ENCODE results near the gene NAA38.
"Not testable (repeated sequence)": the region's sequence is repeated elsewhere in the genome, so short reads cannot be mapped to it uniquely, and the experiment has no call there.

Gene NAA38

DNA sequence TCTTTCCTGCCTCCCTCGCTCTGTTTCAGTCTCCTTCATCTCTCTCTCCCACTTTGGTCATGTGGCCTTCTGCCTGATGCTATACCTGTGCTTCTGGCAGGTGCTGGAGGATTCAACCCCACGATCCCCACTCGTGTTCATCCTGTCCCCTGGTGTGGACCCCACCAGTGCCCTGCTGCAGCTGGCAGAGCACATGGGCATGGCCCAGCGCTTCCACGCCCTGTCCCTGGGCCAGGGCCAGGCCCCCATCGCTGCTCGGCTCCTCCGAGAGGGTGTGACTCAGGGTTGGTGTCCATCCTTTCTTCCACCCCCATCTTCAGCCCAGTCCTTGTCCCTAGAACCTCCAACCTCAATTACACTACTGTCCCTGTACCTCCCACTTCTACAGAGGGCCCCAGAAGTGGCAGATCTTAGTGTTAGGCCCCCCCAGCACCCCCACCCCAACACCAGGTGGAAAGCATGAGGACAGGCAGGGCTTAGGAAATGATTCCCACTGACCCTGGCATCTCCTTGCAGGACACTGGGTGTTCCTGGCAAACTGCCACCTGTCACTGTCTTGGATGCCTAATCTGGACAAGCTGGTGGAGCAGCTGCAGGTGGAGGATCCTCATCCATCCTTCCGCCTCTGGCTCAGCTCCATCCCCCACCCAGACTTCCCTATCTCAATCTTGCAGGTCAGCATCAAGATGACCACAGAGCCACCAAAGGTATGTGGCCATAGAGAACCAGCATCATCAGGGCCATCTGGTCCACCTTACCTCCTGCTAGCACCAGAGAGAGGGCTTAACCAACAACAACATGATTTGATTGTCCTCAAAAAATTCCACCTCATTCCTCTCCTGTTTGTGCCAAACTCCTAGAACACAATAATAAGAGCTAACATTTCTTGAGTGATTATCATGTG is 33.1 kb downstream of the NAA38 start:
- DNase-seq (ENCODE audit: low read depth): no peak

DNA sequence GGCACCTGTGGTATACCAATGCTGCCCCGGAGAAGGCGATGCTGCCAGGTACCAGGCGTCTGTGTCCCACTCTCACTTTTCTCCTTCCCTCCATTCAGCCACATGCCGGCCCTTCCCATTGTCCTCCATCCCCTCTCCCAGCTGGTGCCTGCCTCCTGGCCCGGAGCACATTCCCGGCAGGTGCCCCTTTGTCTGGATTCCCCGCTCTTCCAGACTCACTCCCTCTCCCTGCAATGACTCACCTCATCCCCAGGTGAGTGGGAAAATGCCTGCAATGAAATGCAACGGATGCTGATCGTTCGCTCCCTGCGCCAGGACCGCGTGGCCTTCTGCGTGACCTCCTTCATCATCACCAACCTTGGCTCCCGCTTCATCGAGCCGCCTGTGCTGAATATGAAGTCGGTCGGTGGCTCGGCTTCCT is 33.8 kb downstream of the NAA38 start:
- no peak for DNase-seq (ENCODE audit: low read depth)

DNA sequence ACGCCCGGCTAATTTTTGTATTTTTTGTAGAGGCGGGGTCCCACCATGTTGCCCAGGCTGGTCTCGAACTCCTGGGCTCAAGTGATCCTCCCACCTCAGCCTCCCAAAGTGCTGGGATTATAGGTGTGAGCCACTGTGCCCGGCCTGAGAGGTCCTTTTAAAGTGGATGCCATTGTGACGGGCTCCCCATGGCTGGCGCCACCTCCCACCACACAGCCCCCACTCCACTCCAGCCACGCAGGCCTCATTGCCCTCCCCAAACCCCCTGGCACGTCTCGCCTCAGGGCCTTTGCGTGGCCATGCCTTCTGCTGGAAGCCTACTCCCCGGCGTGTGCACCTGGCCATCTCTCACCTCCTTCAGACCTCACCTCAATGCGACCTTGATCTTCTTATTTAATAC is 35.2 kb downstream of the NAA38 start:
- DNase-seq (ENCODE audit: low read depth): no peak

DNA sequence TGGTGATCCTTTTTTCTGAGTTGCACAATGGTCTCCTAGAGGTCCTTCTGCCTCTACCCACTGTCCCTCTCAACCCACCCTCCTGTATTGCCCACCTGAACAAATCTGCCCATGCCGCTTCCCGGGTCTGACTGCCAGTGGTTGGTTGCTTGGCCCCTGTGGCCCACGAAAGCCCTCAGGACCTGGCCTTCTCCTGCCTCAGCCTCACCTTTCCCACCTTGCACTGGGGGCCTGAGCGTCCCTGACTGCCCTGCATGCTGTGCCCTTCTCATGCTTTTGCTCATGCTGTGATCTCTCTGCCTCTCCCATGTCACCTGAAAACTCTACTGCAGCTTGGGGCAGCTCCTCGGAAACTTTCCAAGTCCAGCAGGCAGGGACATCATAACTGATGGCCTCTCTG is 37.1 kb downstream of the NAA38 start:
- no peak for DNase-seq (ENCODE audit: low read depth)

DNA sequence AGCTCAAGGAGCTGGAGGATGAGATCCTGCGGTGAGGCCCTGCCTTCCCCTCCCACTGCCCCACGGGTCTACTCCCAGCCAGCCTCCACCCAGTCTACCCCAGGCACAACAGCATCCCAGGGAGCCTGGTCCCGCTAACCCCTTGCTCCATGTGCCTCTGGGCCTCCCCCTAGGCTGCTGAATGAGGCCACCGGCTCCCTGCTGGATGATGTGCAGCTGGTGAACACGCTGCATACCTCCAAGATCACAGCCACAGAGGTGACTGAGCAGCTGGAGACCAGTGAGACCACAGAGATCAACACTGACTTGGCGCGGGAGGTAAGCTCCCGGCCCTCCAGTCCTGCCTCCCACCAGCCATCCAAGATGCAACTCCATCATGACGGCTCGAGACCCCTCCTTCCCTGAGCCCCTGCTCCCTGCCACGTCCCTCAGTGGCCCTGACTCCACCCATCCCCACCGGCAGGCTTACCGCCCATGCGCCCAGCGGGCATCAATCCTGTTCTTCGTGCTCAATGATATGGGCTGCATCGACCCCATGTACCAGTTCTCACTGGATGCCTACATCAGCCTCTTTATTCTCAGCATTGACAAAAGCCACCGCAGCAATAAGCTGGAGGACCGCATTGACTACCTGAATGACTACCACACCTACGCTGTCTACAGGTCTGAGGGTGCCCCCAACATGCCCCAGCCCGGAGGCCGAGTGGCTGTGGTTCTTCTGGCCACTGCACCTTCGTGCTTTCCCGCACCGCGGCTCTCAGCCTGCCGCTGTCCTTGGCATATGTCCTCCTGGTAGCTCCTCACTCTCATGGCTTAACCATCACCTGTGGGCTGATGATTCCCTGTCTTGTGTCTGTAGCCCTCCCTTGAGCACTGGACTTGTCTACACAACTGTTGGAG is 38.4 kb downstream of the NAA38 start:
- DNase-seq (ENCODE audit: low read depth): no peak

DNA sequence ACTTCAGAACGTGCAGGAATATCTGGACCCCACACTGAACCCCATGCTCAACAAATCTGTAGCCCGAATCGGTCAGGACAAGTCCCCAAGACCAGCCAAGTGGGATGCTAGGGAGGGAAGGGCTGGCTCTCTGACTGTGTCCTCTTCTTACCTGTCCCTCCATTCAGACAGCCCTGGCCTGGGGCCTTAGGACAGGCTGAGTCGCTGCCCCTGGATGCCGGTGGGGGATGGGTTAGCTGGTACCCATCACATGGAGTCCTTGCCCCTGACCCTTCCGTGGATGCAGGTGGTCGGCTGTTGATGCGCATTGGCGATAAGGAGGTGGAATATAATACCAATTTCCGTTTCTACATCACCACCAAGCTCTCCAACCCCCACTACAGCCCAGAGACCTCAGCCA is 39.3 kb downstream of the NAA38 start:
- no peak for DNase-seq (ENCODE audit: low read depth)

DNA sequence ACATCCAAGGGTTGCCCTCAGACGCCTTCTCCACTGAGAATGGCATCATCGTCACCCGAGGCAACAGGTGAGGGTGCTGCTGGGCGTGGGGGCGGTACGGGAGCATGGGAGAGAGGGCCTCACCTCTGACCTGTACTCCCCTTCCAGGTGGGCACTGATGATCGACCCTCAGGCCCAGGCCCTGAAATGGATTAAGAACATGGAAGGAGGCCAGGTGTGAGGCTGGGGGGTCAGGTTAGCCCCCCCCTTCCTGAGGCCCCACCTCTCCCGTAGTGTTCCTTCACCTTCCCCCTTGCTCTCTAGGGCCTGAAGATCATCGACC is 39.8 kb downstream of the NAA38 start:
- no peak for DNase-seq (ENCODE audit: low read depth)

DNA sequence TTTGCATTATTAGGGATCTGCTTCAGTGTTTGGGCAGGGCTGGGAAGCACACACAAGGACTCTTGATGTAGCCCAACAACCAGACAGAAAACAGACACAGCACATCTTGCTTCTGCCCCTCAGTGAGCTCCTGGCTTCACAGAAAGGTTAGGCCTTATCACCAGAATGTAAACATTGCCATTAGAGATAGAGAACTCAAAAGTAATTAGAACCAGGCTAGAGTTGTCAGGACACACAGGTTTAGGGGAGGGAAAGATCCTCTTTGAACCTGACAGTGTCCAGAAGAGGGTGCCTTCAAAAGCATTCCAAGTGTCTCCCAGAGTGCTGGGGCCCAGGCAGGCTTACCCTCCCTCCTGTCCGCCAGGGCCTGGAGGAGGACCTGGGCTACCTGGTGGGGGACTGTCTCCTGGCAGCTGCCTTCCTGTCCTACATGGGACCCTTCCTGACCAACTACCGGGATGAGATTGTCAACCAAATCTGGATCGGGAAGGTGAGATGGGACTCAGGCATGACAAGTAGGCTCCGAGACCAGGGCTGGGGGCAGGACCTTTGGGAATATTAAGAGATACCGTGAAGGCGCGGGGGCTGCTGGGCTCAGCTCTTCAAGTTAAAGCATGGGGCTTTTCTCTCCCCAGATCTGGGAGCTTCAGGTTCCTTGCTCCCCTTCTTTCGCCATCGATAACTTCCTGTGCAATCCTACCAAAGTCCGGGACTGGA is 40.3 kb downstream of the NAA38 start:
- DNase-seq (ENCODE audit: low read depth): no peak

DNA sequence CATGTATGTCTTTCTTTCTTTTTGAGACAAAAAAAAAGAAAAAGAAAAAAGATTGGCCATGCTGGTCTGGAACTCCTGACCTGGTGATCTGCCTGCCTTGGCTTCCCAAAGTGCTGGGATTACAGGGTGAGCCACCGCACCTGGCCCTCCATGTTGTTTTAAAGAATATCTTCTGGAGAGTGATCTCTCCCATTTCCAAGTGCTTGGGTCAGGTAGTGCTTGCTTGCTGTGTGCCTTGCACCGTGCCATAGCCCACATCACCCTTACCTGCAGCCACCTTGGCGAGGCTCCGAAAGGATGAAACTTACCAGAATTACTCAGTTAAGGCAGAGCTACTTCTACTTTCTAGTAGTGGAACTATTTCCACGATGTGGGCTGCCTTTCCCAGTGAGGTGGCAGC is 42.4 kb downstream of the NAA38 start:
- DNase-seq (ENCODE audit: low read depth): no peak

DNA sequence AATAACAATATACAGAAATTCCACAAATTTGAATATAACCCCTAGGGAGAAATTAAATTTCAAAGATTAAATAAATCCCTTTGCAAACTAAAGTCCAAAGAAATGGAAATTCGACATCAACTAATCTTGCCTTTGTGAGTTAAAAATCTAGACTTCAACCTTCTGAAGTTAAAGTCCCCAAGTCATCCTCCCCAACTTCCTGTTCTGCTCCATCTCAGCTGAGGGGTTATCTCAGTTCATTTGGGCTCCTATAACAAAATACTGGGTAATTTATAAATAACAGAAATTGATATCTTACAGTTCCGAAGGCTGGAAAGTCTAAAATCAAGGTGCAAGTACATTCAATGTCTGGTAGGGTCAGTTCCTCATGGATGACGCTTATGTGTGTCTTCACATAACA is 46.1 kb downstream of the NAA38 start:
- DNase-seq (ENCODE audit: low read depth): no peak

DNA sequence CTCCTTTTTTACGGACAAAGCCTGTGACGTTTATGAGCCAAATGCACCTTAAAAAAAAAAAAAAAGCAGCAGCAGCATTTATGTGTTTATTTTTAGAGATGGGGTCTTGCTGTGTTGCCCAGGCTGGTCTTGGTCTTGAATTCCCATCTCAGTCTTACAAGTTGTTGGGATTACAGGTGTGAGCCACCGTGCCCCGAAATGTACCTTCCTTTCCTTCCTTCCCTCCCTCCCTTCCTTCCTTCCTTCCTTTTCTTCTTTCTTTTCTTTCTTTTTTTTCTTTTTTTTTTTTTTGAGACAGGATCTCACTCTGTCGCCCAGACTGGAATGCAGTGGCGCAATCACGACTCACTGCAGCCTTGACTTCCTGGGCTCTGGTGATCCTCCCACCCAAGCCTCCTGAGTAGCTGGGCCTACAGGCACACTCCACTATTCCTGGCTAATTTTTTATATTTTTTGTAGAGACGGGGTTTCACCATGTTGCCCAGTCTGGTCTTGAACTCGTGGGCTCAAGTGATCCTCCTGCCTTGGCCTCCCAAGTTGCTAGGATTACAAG is 47.5 kb downstream of the NAA38 start:
- not testable (repeated sequence) for DNase-seq (ENCODE audit: low read depth)

DNA sequence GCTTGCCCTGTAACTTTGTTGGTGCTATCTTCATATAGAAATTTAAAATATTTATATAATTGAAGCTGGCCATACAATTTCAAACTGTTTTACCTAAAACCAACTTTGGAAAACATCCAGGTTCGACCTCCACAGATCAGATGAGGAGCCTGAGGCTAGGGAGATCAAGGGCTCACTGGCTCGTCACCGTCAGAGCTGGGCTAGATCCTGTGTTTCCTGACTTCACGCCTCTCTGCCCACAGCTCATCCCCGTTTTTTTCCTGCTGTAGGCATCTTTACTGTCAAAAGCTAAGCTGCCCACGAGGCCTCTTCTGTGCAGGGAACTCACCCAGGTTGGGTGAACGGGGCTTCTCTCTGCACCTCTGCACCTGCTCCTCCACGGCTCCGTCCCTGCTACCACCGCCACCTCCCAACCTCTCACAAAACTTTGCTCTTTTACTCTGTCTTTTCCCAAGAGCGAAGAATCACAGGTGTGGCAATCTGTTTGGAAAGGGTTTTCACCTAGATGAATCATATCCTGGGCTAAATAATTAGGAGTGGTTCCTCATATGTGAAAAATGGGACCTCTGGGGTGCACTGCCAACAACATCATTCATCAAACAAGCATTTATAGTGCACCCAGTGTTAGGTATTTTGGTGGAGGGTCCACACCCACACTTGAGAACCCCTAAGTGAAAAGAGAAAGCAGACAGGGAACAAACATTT is 48.1 kb downstream of the NAA38 start:
- no peak for DNase-seq (ENCODE audit: low read depth)

DNA sequence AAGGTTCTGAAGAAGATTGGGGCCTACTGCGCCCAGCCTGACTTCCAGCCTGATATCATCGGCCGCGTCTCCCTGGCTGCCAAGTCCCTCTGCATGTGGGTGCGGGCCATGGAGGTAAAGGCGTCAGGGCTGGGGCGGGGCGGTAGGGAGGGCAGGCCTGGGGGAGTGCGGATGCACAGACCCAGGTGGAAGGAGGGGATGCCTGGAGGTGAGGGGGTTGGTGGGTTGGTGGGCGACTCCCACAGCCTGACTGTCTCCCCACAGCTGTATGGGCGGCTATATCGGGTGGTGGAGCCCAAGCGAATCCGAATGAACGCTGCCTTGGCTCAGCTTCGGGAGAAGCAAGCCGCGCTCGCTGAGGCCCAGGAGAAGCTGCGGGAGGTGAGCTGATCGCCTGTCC is 50.2 kb downstream of the NAA38 start:
- DNase-seq (ENCODE audit: low read depth): no peak

Measured in stimulated activated CD8-positive, alpha-beta memory T cell treated with anti-CD3 and anti-CD28 coated beads, Interleukin-7, amount 100 ng/mL, for 24 hours (primary cell).